GM10266 (cell line): ENCODE data around the gene DIPK1B.

Experiments used
- DNase-seq: peaks from one replicate; pipeline ENCODE4 v3.0.0; 2012; ENCODE audit errors: extremely low spot score
- CTCF ChIP-seq: IDR thresholded peaks from 2 replicates; pipeline ENCODE4 v1.5.1; 2012; ENCODE audit warnings: mild to moderate bottlenecking, low read depth; ENCODE audit not compliant: control insufficient read depth, insufficient read depth; ENCODE audit errors: missing control alignments

DIPK1B gene

GRCh38 chr9:136719195-136719880 lies 7.0 kb downstream of the DIPK1B start:
- TF ChIP-seq CTCF = no peak
- DNase-seq = no peak

- no peak for TF ChIP-seq CTCF
These were observed 8.0 kb downstream of the DIPK1B start for GRCh38 chr9:136720251-136720897.

DNA sequence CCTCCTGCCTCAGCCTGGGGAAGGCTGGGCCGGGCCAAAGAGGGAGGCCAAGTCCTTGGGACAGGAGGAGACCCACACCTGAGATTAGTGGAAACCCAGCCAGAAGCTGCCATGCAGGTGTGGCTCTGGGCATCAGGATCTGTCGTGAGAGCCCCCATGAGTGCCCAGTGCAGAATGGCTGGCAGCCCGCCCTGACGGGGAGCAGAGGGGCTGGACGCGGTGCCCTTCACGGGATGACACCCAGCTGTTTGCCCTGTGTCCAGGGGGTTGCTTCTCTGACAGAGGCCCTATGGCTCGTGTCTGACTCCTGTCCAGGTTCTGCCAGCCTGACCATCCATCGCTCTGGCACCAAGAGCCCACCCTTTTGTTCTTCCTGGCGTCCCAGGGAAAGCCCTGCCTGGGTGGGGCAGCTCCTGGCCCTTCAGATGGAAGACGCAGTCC lies 8.5 kb downstream of the DIPK1B start:
- no peak for TF ChIP-seq CTCF
- DNase-seq = no peak

More at GRCh38 chr9:136720251-136720897, 8.0 kb downstream of the DIPK1B start:
- DNase-seq = no peak

DNA sequence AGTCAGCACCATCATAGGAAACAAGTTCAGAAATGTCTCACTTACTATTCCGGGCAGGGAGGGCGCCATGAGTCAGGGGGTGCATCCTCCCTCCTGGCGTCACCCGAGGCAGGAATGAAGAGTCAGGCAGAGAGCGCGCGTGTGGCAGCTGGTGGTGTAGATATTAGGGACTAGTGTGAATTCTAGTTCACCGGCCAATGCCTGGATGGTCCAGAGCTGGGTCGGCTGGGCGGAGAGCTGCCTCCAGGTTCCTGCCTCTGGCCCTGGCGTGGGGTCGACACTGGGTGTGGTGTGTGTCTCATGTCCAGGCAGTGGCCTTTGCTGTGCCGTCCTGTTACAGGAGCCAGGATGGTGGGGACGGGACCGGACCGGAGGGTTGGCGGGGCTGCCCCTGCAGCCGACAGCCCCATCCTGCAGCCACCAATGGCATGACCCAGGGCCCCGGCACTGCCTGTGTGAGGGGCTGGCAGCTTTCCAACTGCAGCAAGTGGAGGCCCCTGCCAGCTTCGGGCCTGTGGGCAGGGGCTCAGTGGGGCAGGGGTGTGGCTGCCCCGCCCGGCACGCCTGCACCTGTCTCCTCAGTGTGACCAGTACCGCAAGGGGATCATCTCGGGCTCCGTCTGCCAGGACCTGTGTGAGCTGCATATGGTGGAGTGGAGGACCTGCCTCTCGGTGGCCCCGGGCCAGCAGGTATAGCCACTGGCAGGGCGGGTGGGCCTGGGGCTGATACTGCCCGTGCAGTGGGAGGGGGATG lies 9.1 kb downstream of the DIPK1B start:
- no peak for DNase-seq
- TF ChIP-seq CTCF = no peak

GRCh38 chr9:136722093-136722968 lies 10.0 kb downstream of the DIPK1B start:
- DNase-seq = no peak
- TF ChIP-seq CTCF = no peak

- no peak for TF ChIP-seq CTCF
- no peak for DNase-seq
These were observed 10.6 kb downstream of the DIPK1B start for GRCh38 chr9:136722969-136723356.
